ENCODE data around the gene MBD4. TPM values are rescaled to one million over a fixed set of nuclear protein-coding genes. Genes with fewer than 3 reads are reported as not detected.

MBD4 gene
- total RNA-seq, 4 donors from 2014 or later, result 15.0 to 34.4 (median 30.4) TPM

- Histone ChIP-seq H3K4me1 (no peaks in the 10 kb centered on the region), H3K27ac (no peak overlapping the region), H3K36me3 (peaks cover 0 to 10% (median 0%) of the 10 kb centered on the region in 4 donors), H3K27me3 (no peaks in the 10 kb centered on the region), H3K9me3 (no peaks in the 10 kb centered on the region), H3K4me3 (no peak overlapping the region)
- DNase-seq, result no peak
- WGBS, 2 donors (ENCODE audit: low coverage in 1 of 2), result 81 to 88% methylated on average over 3 of the region's 3 CpGs
- TF ChIP-seq EP300 (IDR thresholded peaks at IDR 0.05; ENCODE audit: low read depth), result no peak
- intact Hi-C loops (cut with DNase I; ENCODE audit: low total_unique reads) (no loop called here), in situ Hi-C loops (cut with MboI; ENCODE audit: low pct_ligation_motif_present in 1 of 4, low pct_unique_long_range_greater_than_20kb in 1 of 4, low sequenced_read_pairs in 3 of 4) (no loop called here)
Observed at GRCh38 chr3:129460155-129460554, 20.4 kb upstream of the MBD4 start.

GRCh38 chr3:129453732-129454131, 14.0 kb upstream of the MBD4 start:
- no peak overlapping the region for H3K4me3 ChIP-seq
- H3K27ac ChIP-seq, result no peak overlapping the region
- no peaks in the 10 kb centered on the region for H3K27me3 ChIP-seq
- intact Hi-C loops (cut with DNase I; ENCODE audit: low total_unique reads) (no loop called here), in situ Hi-C loops (cut with MboI; ENCODE audit: low pct_ligation_motif_present in 1 of 4, low pct_unique_long_range_greater_than_20kb in 1 of 4, low sequenced_read_pairs in 3 of 4) (no loop called here)
- peaks cover 0 to 16% (median 0%) of the 10 kb centered on the region in 4 donors for H3K36me3 ChIP-seq
- 93 to 100% methylated on average over 1 of the region's 1 CpG for whole genome bisulfite sequencing, 2 donors (ENCODE audit: low coverage in 1 of 2)
- TF ChIP-seq EP300 (IDR thresholded peaks at IDR 0.05; ENCODE audit: low read depth) (no peak), POLR2AphosphoS5 (IDR thresholded peaks at IDR 0.05) (no peak), POLR2A (IDR thresholded peaks at IDR 0.05) (no peak), CTCF (IDR thresholded peaks at IDR 0.05) (no peak)
- no peak for DNase-seq
- no peaks in the 10 kb centered on the region for H3K4me1 ChIP-seq
- H3K9me3 ChIP-seq, result no peaks in the 10 kb centered on the region

GRCh38 chr3:129449279-129450115, 9.7 kb upstream of the MBD4 start:
- in situ Hi-C loops (cut with MboI; ENCODE audit: low pct_ligation_motif_present in 1 of 4, low pct_unique_long_range_greater_than_20kb in 1 of 4, low sequenced_read_pairs in 3 of 4), result no loop called here
- TF ChIP-seq POLR2A (IDR thresholded peaks at IDR 0.05) (no peak), POLR2AphosphoS5 (IDR thresholded peaks at IDR 0.05) (no peak), CTCF (IDR thresholded peaks at IDR 0.05) (no peak)
- H3K36me3 ChIP-seq, result no peaks in the 10 kb centered on the region
- no peak overlapping the region for H3K4me3 ChIP-seq
- WGBS, 2 donors (ENCODE audit: low coverage in 1 of 2), result 77 to 79% methylated on average over 5 of the region's 5 CpGs
- DNase-seq, result no peak
- no peak overlapping the region for H3K27ac ChIP-seq
- intact Hi-C loops (cut with DNase I; ENCODE audit: low total_unique reads), result no loop called here
- H3K27me3 ChIP-seq, result no peaks in the 10 kb centered on the region
- no peaks in the 10 kb centered on the region for H3K9me3 ChIP-seq
- H3K4me1 ChIP-seq, result no peaks in the 10 kb centered on the region

GRCh38 chr3:129448186-129448895, 8.6 kb upstream of the MBD4 start:
- no peaks in the 10 kb centered on the region for H3K27me3 ChIP-seq
- intact Hi-C loops (cut with DNase I; ENCODE audit: low total_unique reads), result no loop called here
- H3K4me3 ChIP-seq, result no peak overlapping the region
- TF ChIP-seq POLR2A (IDR thresholded peaks at IDR 0.05) (no peak), EP300 (IDR thresholded peaks at IDR 0.05; ENCODE audit: low read depth) (no peak), POLR2AphosphoS5 (IDR thresholded peaks at IDR 0.05) (no peak), CTCF (IDR thresholded peaks at IDR 0.05) (no peak)
- WGBS, 2 donors (ENCODE audit: low coverage in 1 of 2), result 91 to 95% methylated on average over 18 of the region's 18 CpGs
- H3K4me1 ChIP-seq, result no peaks in the 10 kb centered on the region
- no peaks in the 10 kb centered on the region for H3K36me3 ChIP-seq
- no peaks in the 10 kb centered on the region for H3K9me3 ChIP-seq
- in situ Hi-C loops (cut with MboI; ENCODE audit: low pct_ligation_motif_present in 1 of 4, low pct_unique_long_range_greater_than_20kb in 1 of 4, low sequenced_read_pairs in 3 of 4), result no loop called here
- no peak overlapping the region for H3K27ac ChIP-seq
- DNase-seq, result no peak
